Nephron progenitor cell (in vitro differentiated cells): Measurements from ENCODE around the gene NCAM1.

Source experiments
- DNase-seq: peaks from one replicate; pipeline ENCODE4 v3.0.0; 2021
- H3K27ac Mint-ChIP-seq: 2 replicates; pipeline ENCODE4 v1.8.0; 2021; ENCODE audit warnings: mild to moderate bottlenecking, moderate library complexity, mixed read lengths
- H3K27me3 Mint-ChIP-seq: 2 replicates; pipeline ENCODE4 v1.8.0; 2021; ENCODE audit warnings: mild to moderate bottlenecking, low read depth, mixed read lengths; ENCODE audit not compliant: poor library complexity
- H3K36me3 Mint-ChIP-seq: 2 replicates; pipeline ENCODE4 v1.8.0; 2021; ENCODE audit warnings: low read depth, mixed read lengths
- H3K4me1 Mint-ChIP-seq: 2 replicates; pipeline ENCODE4 v1.8.0; 2021; ENCODE audit warnings: mixed read lengths
- H3K4me3 Mint-ChIP-seq: 2 replicates; pipeline ENCODE4 v1.8.0; 2021; ENCODE audit warnings: mild to moderate bottlenecking, moderate library complexity, mixed read lengths
- H3K9me3 Mint-ChIP-seq: 2 replicates; pipeline ENCODE4 v1.8.0; 2021; ENCODE audit warnings: mild to moderate bottlenecking, moderate library complexity, mixed read lengths
- CTCF ChIP-seq: fragments of 200-600 bp; sonication (generic); IDR thresholded peaks from 2 replicates; pipeline ENCODE4 v1.5.0; 2021; ENCODE audit warnings: antibody characterized with exemption

Gene NCAM1

GRCh38 chr11:113322158-113322557 lies 360.9 kb downstream of the NCAM1 start:
- peaks cover 45% of the 10 kb centered on the region for H3K36me3 Mint-ChIP-seq
- no peak overlapping the region for H3K4me3 Mint-ChIP-seq
- H3K27me3 Mint-ChIP-seq, result no peaks in the 10 kb centered on the region
- peaks cover 23% of the 10 kb centered on the region for H3K9me3 Mint-ChIP-seq
- no peaks in the 10 kb centered on the region for H3K4me1 Mint-ChIP-seq
- H3K27ac Mint-ChIP-seq, result no peak overlapping the region
- TF ChIP-seq CTCF, result no peak
- no peak for DNase-seq

- TF ChIP-seq CTCF, result no peak
- Mint-ChIP-seq H3K4me3 (no peak overlapping the region), H3K9me3 (peaks cover 10% of the 10 kb centered on the region), H3K27ac (no peak overlapping the region), H3K4me1 (peaks cover under 1% of the 10 kb centered on the region), H3K36me3 (peaks cover 31% of the 10 kb centered on the region), H3K27me3 (no peaks in the 10 kb centered on the region)
- no peak for DNase-seq
These were observed 363.0 kb downstream of the NCAM1 start for GRCh38 chr11:113324250-113324649.
